Right lobe of liver (tissue), 4 donors: ENCODE measurements around the gene HPSE2.

Experiments
- CTCF ChIP-seq, 4 donors: fragments of 200-600 bp in 3 of 4; fragments of 450-650 bp in 1 of 4; IDR thresholded peaks; one replicate each; pipeline versions ENCODE4 v1.5.1 to v1.8.0; 2016 to 2022; ENCODE audit warnings: antibody characterized with exemption in 4 of 4, mild to moderate bottlenecking in 2 of 4
- POLR2A ChIP-seq: fragments of 450-650 bp; IDR thresholded peaks from one replicate; pipeline ENCODE4 v1.6.1; 2017; ENCODE audit warnings: antibody characterized with exemption, mild to moderate bottlenecking
- donor health status: DM: no; HTN: no; CAD: no.
- donor health status: DM: no; HTN: no; CAD: no.
- donor health status: DM: no; HTN: yes; CAD: no.

GRCh38 chr10:98921316-98921715, 314.3 kb downstream of the HPSE2 start:
- TF ChIP-seq CTCF (IDR thresholded peaks at IDR 0.05): no peak
- no peak for TF ChIP-seq POLR2A
